ELF-1 (cell line): Measurements from ENCODE around the gene CLEC2B.
"Not testable (repeated sequence)": the region's sequence is repeated elsewhere in the genome, so short reads cannot be mapped to it uniquely, and the experiment has no call there.

Experiments used
- DNase-seq: peaks from one replicate; pipeline ENCODE4 v3.0.0-alpha.2; 2016; ENCODE audit warnings: low read depth, low spot score

The CLEC2B gene

GRCh38 chr12:9869307-9870161 lies at the start of gene CLEC2B:
CLEC2B (minus strand) TSS chr12:9869354.
- DNase-seq: no peak

GRCh38 chr12:9911708-9912107 lies 42.6 kb upstream of the CLEC2B start:
- DNase-seq: no peak

GRCh38 chr12:9910716-9911421 lies 41.7 kb upstream of the CLEC2B start:
- no peak for DNase-seq

GRCh38 chr12:9909724-9910123 lies 40.6 kb upstream of the CLEC2B start:
- no peak for DNase-seq

GRCh38 chr12:9908350-9908749 lies 39.2 kb upstream of the CLEC2B start:
- DNase-seq: no peak

GRCh38 chr12:9907769-9908168 lies 38.6 kb upstream of the CLEC2B start:
- no peak for DNase-seq

- no peak for DNase-seq
Measured at GRCh38 chr12:9906873-9907272, 37.7 kb upstream of the CLEC2B start.

GRCh38 chr12:9902539-9903228 lies 33.5 kb upstream of the CLEC2B start:
- DNase-seq: no peak

- no peak for DNase-seq
Measured at GRCh38 chr12:9900930-9901329, 31.8 kb upstream of the CLEC2B start.

GRCh38 chr12:9899209-9899608 lies 30.1 kb upstream of the CLEC2B start:
- no peak for DNase-seq

GRCh38 chr12:9897535-9897934 lies 28.4 kb upstream of the CLEC2B start:
- no peak for DNase-seq

GRCh38 chr12:9895215-9895971 lies 26.2 kb upstream of the CLEC2B start:
- no peak for DNase-seq

- no peak for DNase-seq
Measured at GRCh38 chr12:9888665-9889273, 19.6 kb upstream of the CLEC2B start.

GRCh38 chr12:9883175-9883574 lies 14.0 kb upstream of the CLEC2B start:
- no peak for DNase-seq

GRCh38 chr12:9881988-9882387 lies 12.8 kb upstream of the CLEC2B start:
- DNase-seq: no peak

GRCh38 chr12:9881246-9881645 lies 12.1 kb upstream of the CLEC2B start, which contains the start of gene KLRF2:
KLRF2 (plus strand) TSS chr12:9881489; CDS start chr12:9881596, 107 bp downstream.
- no peak for DNase-seq

GRCh38 chr12:9880532-9881078 lies 11.5 kb upstream of the CLEC2B start:
- DNase-seq: no peak

- not testable (repeated sequence) for DNase-seq
Measured at GRCh38 chr12:9876120-9876519, 7.0 kb upstream of the CLEC2B start.

GRCh38 chr12:9872742-9873141 lies 3.6 kb upstream of the CLEC2B start:
- peak; percentile 62 for DNase-seq

- DNase-seq: no peak
Measured at GRCh38 chr12:9872162-9872561, 3.0 kb upstream of the CLEC2B start.
